ENCODE data around the gene AEBP2. TPM values are rescaled to one million over a fixed set of nuclear protein-coding genes. Genes with fewer than 3 reads are reported as not detected.

The AEBP2 gene
- total and polyA plus RNA-seq, 2 of the 13 experiments (the other 11 are each of a cell fraction or from before 2014, with no cell fraction given), result 9.2 to 17.9 TPM

DNA sequence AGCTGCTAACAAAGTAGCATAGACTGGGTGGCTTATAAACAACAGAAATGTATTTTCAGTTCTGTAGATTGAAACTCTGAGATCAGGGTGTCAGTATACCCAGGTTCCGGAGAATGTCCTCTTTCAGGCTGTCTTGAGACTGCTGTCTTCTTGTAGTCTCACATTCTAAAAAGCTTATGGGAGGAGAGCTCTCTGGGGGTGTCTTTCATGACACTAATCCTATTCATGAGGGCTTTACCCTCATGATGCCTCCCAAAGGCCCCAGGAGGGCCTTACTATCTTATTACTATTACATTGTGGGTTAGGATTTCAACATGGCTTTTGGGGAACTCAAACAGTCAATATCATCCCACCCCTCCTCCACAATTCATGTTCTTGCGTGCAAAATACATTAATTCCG is 94.3 kb downstream of the AEBP2 start:
- Histone ChIP-seq H3K9me3 (ENCODE audit: low read length) (peaks cover 13% of the 10 kb centered on the region; the same call in 1 of the 2 replicates), H3K27me3 (ENCODE audit: control insufficient read depth in 1 of 2, insufficient read depth in 2 of 2, low read length in 2 of 2) (no peaks in the 10 kb centered on the region; a peak in 1 of 5 replicates), H3K4me2 (ENCODE audit: low read depth, low read length) (no peak overlapping the region), H3K27ac (ENCODE audit: extremely low read length, insufficient read depth, low read length) (no peak overlapping the region), H3K9ac (ENCODE audit: insufficient read depth, low read depth, low read length) (no peak overlapping the region), H2AFZ (ENCODE audit: low read length) (no peak overlapping the region), H4K20me1 (ENCODE audit: insufficient read depth, low read length) (no peaks in the 10 kb centered on the region), H3K4me3 (replicated peaks in 1 of 3; ENCODE audit: insufficient read depth in 1 of 3, low read depth in 2 of 3, low read length in 3 of 3) (no peak overlapping the region), H3K4me1 (ENCODE audit: insufficient read depth, low read length) (peaks cover 6% of the 10 kb centered on the region; the same call in 1 of the 2 replicates), H3K79me2 (ENCODE audit: insufficient read depth, low read length) (no peaks in the 10 kb centered on the region), H3K36me3 (replicated peaks in 1 of 2; ENCODE audit: control insufficient read depth in 1 of 2, insufficient read depth in 2 of 2, low read length in 2 of 2) (no peaks in the 10 kb centered on the region)
- WGBS (ENCODE audit: low lambda C conversion rate), result 98% methylated on average over 3 of the region's 3 CpGs
- BruUV-seq (replicated peaks), result no TSS peak
- no peak for ATAC-seq
- in situ Hi-C loops (cut with HindIII; ENCODE audit: extremely low pct_ligation_motif_present, low pct_unique_long_range_greater_than_20kb) (no loop called here), intact Hi-C loops (cut with micrococcal nuclease; ENCODE audit: unreplicated experiment) (no loop called here)
- TF ChIP-seq SP2 (CRISPR knock-in tag; IDR thresholded peaks at IDR 0.05) (no peak), ZNF205 (CRISPR knock-in tag; IDR thresholded peaks at IDR 0.05) (no peak), BRCA1 (CRISPR knock-in tag; IDR thresholded peaks at IDR 0.05) (no peak), ZNF30 (CRISPR knock-in tag; IDR thresholded peaks at IDR 0.05) (no peak), ZNF468 (CRISPR knock-in tag; IDR thresholded peaks at IDR 0.05) (no peak)
- TF ChIP-seq, protein P1, sequence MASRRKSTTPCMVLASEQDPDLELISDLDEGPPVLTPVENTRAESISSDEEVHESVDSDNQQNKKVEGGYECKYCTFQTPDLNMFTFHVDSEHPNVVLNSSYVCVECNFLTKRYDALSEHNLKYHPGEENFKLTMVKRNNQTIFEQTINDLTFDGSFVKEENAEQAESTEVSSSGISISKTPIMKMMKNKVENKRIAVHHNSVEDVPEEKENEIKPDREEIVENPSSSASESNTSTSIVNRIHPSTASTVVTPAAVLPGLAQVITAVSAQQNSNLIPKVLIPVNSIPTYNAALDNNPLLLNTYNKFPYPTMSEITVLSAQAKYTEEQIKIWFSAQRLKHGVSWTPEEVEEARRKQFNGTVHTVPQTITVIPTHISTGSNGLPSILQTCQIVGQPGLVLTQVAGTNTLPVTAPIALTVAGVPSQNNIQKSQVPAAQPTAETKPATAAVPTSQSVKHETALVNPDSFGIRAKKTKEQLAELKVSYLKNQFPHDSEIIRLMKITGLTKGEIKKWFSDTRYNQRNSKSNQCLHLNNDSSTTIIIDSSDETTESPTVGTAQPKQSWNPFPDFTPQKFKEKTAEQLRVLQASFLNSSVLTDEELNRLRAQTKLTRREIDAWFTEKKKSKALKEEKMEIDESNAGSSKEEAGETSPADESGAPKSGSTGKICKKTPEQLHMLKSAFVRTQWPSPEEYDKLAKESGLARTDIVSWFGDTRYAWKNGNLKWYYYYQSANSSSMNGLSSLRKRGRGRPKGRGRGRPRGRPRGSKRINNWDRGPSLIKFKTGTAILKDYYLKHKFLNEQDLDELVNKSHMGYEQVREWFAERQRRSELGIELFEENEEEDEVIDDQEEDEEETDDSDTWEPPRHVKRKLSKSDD (CRISPR knock-in tag; IDR thresholded peaks at IDR 0.05; ENCODE audit: low read depth), result no peak
- TF ChIP-seq, protein P2, sequence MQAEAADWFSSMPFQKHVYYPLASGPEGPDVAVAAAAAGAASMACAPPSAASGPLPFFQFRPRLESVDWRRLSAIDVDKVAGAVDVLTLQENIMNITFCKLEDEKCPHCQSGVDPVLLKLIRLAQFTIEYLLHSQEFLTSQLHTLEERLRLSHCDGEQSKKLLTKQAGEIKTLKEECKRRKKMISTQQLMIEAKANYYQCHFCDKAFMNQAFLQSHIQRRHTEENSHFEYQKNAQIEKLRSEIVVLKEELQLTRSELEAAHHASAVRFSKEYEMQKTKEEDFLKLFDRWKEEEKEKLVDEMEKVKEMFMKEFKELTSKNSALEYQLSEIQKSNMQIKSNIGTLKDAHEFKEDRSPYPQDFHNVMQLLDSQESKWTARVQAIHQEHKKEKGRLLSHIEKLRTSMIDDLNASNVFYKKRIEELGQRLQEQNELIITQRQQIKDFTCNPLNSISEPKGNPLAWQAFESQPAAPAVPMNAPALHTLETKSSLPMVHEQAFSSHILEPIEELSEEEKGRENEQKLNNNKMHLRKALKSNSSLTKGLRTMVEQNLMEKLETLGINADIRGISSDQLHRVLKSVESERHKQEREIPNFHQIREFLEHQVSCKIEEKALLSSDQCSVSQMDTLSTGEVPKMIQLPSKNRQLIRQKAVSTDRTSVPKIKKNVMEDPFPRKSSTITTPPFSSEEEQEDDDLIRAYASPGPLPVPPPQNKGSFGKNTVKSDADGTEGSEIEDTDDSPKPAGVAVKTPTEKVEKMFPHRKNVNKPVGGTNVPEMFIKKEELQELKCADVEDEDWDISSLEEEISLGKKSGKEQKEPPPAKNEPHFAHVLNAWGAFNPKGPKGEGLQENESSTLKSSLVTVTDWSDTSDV (CRISPR knock-in tag; IDR thresholded peaks at IDR 0.05), result no peak
- TF ChIP-seq, protein P3, sequence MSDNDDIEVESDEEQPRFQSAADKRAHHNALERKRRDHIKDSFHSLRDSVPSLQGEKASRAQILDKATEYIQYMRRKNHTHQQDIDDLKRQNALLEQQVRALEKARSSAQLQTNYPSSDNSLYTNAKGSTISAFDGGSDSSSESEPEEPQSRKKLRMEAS (IDR thresholded peaks at IDR 0.05), result no peak
- DNase-seq (ENCODE audit: low spot score), result no peak
- no peak for FAIRE-seq
- ChIA-PET POLR2A (no interaction called here), CTCF (ENCODE audit: low intra/inter-chr PET ratio, low total read pairs) (no interaction called here)
